Measurements from ENCODE around the gene WNT5A. TPM values are rescaled to one million over a fixed set of nuclear protein-coding genes. Genes with fewer than 3 reads are reported as not detected.

The WNT5A gene
- total RNA-seq, 1 donor: 145 TPM

- H3K79me2 ChIP-seq (ENCODE audit: insufficient read depth, low read length): no peaks in the 10 kb centered on the region
- no peaks in the 10 kb centered on the region for H4K20me1 ChIP-seq (ENCODE audit: insufficient read depth, low read length)
- no peak overlapping the region for H2AFZ ChIP-seq (ENCODE audit: low read length)
- H3K4me3 ChIP-seq (ENCODE audit: insufficient read depth, low read length): no peak overlapping the region
- no peak for TF ChIP-seq CTCF (IDR thresholded peaks at IDR 0.05; ENCODE audit: extremely low read depth, low read depth, low read length)
- H3K36me3 ChIP-seq (ENCODE audit: insufficient read depth, low read length): no peaks in the 10 kb centered on the region
- DNase-seq (ENCODE audit: insufficient read length, low spot score, missing footprints): no peak
- no peaks in the 10 kb centered on the region for H3K27me3 ChIP-seq (ENCODE audit: insufficient read depth, low read length)
- H3K27ac ChIP-seq (ENCODE audit: low read depth, low read length): no peak overlapping the region
- no peak overlapping the region for H3K4me2 ChIP-seq (ENCODE audit: insufficient read depth, low read length)
- no peaks in the 10 kb centered on the region for H3K9me3 ChIP-seq (ENCODE audit: low read depth, low read length)
- H3K4me1 ChIP-seq (ENCODE audit: insufficient read depth, low read length): no peaks in the 10 kb centered on the region
Observed at GRCh38 chr3:55442861-55443260, 44.2 kb downstream of the WNT5A start.

GRCh38 chr3:55441499-55441898, 45.6 kb downstream of the WNT5A start:
- H4K20me1 ChIP-seq (ENCODE audit: insufficient read depth, low read length): no peaks in the 10 kb centered on the region
- no peaks in the 10 kb centered on the region for H3K4me1 ChIP-seq (ENCODE audit: insufficient read depth, low read length)
- no peak overlapping the region for H3K4me2 ChIP-seq (ENCODE audit: insufficient read depth, low read length)
- no peak overlapping the region for H2AFZ ChIP-seq (ENCODE audit: low read length)
- no peaks in the 10 kb centered on the region for H3K27me3 ChIP-seq (ENCODE audit: insufficient read depth, low read length)
- H3K79me2 ChIP-seq (ENCODE audit: insufficient read depth, low read length): no peaks in the 10 kb centered on the region
- TF ChIP-seq CTCF (IDR thresholded peaks at IDR 0.05; ENCODE audit: extremely low read depth, low read depth, low read length): no peak
- no peak for DNase-seq (ENCODE audit: insufficient read length, low spot score, missing footprints)
- no peaks in the 10 kb centered on the region for H3K9me3 ChIP-seq (ENCODE audit: low read depth, low read length)
- no peaks in the 10 kb centered on the region for H3K36me3 ChIP-seq (ENCODE audit: insufficient read depth, low read length)
- no peak overlapping the region for H3K4me3 ChIP-seq (ENCODE audit: insufficient read depth, low read length)
- H3K27ac ChIP-seq (ENCODE audit: low read depth, low read length): no peak overlapping the region

- H3K79me2 ChIP-seq (ENCODE audit: insufficient read depth, low read length): no peaks in the 10 kb centered on the region
- no peak overlapping the region for H3K27ac ChIP-seq (ENCODE audit: low read depth, low read length)
- no peaks in the 10 kb centered on the region for H3K4me1 ChIP-seq (ENCODE audit: insufficient read depth, low read length)
- H3K36me3 ChIP-seq (ENCODE audit: insufficient read depth, low read length): no peaks in the 10 kb centered on the region
- no peaks in the 10 kb centered on the region for H4K20me1 ChIP-seq (ENCODE audit: insufficient read depth, low read length)
- no peak overlapping the region for H3K4me3 ChIP-seq (ENCODE audit: insufficient read depth, low read length)
- no peak for TF ChIP-seq CTCF (IDR thresholded peaks at IDR 0.05; ENCODE audit: extremely low read depth, low read depth, low read length)
- no peak overlapping the region for H2AFZ ChIP-seq (ENCODE audit: low read length)
- no peak overlapping the region for H3K4me2 ChIP-seq (ENCODE audit: insufficient read depth, low read length)
- H3K9me3 ChIP-seq (ENCODE audit: low read depth, low read length): no peaks in the 10 kb centered on the region
- DNase-seq (ENCODE audit: insufficient read length, low spot score, missing footprints): no peak
- no peaks in the 10 kb centered on the region for H3K27me3 ChIP-seq (ENCODE audit: insufficient read depth, low read length)
Observed at GRCh38 chr3:55440104-55440708, 46.9 kb downstream of the WNT5A start.

GRCh38 chr3:55439657-55440056, 47.4 kb downstream of the WNT5A start:
- Histone ChIP-seq H3K9me3 (ENCODE audit: low read depth, low read length) (no peaks in the 10 kb centered on the region), H3K4me3 (ENCODE audit: insufficient read depth, low read length) (no peak overlapping the region), H3K36me3 (ENCODE audit: insufficient read depth, low read length) (no peaks in the 10 kb centered on the region), H3K4me2 (ENCODE audit: insufficient read depth, low read length) (no peak overlapping the region), H3K4me1 (ENCODE audit: insufficient read depth, low read length) (no peaks in the 10 kb centered on the region), H3K27ac (ENCODE audit: low read depth, low read length) (no peak overlapping the region), H3K79me2 (ENCODE audit: insufficient read depth, low read length) (no peaks in the 10 kb centered on the region), H2AFZ (ENCODE audit: low read length) (no peak overlapping the region), H4K20me1 (ENCODE audit: insufficient read depth, low read length) (no peaks in the 10 kb centered on the region), H3K27me3 (ENCODE audit: insufficient read depth, low read length) (no peaks in the 10 kb centered on the region)
- TF ChIP-seq CTCF (IDR thresholded peaks at IDR 0.05; ENCODE audit: extremely low read depth, low read depth, low read length): no peak
- no peak for DNase-seq (ENCODE audit: insufficient read length, low spot score, missing footprints)

Data from osteoblast (primary cell).